ENCODE data around the gene HSDL2.
"Not testable (repeated sequence)": the region's sequence is repeated elsewhere in the genome, so short reads cannot be mapped to it uniquely, and the experiment has no call there.

Gene HSDL2

GRCh38 chr9:112369817-112370216, 10.1 kb upstream of the HSDL2 start:
- Histone ChIP-seq H3K27me3 (ENCODE audit: control insufficient read depth, insufficient read depth, low read length) (no peaks in the 10 kb centered on the region), H3K4me3 (ENCODE audit: low read length) (no peak overlapping the region), H3K36me3 (ENCODE audit: control insufficient read depth, insufficient read depth, low read length) (no peaks in the 10 kb centered on the region), H3K4me1 (ENCODE audit: control insufficient read depth, insufficient read depth, low read length) (no peaks in the 10 kb centered on the region), H3K9ac (ENCODE audit: low read length) (no peak overlapping the region), H3K9me3 (ENCODE audit: control insufficient read depth, low read length) (no peaks in the 10 kb centered on the region)

GRCh38 chr9:112371060-112371459, 8.8 kb upstream of the HSDL2 start:
- H3K4me3 ChIP-seq (ENCODE audit: low read length), result no peak overlapping the region
- no peaks in the 10 kb centered on the region for H3K4me1 ChIP-seq (ENCODE audit: control insufficient read depth, insufficient read depth, low read length)
- H3K9me3 ChIP-seq (ENCODE audit: control insufficient read depth, low read length), result no peaks in the 10 kb centered on the region
- no peak overlapping the region for H3K9ac ChIP-seq (ENCODE audit: low read length)
- no peaks in the 10 kb centered on the region for H3K27me3 ChIP-seq (ENCODE audit: control insufficient read depth, insufficient read depth, low read length)
- no peaks in the 10 kb centered on the region for H3K36me3 ChIP-seq (ENCODE audit: control insufficient read depth, insufficient read depth, low read length)

GRCh38 chr9:112373666-112374065, 6.2 kb upstream of the HSDL2 start:
- peaks cover 14% of the 10 kb centered on the region for H3K4me1 ChIP-seq (ENCODE audit: control insufficient read depth, insufficient read depth, low read length)
- not testable (repeated sequence) for H3K27me3 ChIP-seq (ENCODE audit: control insufficient read depth, insufficient read depth, low read length); H3K36me3 ChIP-seq (ENCODE audit: control insufficient read depth, insufficient read depth, low read length); H3K9ac ChIP-seq (ENCODE audit: low read length); H3K9me3 ChIP-seq (ENCODE audit: control insufficient read depth, low read length); H3K4me3 ChIP-seq (ENCODE audit: low read length)

GRCh38 chr9:112374232-112374631, 5.7 kb upstream of the HSDL2 start:
- H3K9me3 ChIP-seq (ENCODE audit: control insufficient read depth, low read length); H3K36me3 ChIP-seq (ENCODE audit: control insufficient read depth, insufficient read depth, low read length); H3K4me3 ChIP-seq (ENCODE audit: low read length); H3K27me3 ChIP-seq (ENCODE audit: control insufficient read depth, insufficient read depth, low read length); H3K9ac ChIP-seq (ENCODE audit: low read length): not testable (repeated sequence)
- H3K4me1 ChIP-seq (ENCODE audit: control insufficient read depth, insufficient read depth, low read length), result peaks cover 14% of the 10 kb centered on the region

- Histone ChIP-seq H3K4me3 (ENCODE audit: low read length) (no peak overlapping the region), H3K27me3 (ENCODE audit: control insufficient read depth, insufficient read depth, low read length) (no peaks in the 10 kb centered on the region), H3K36me3 (ENCODE audit: control insufficient read depth, insufficient read depth, low read length) (no peaks in the 10 kb centered on the region), H3K4me1 (ENCODE audit: control insufficient read depth, insufficient read depth, low read length) (peaks cover 14% of the 10 kb centered on the region), H3K9me3 (ENCODE audit: control insufficient read depth, low read length) (no peaks in the 10 kb centered on the region), H3K9ac (ENCODE audit: low read length) (no peak overlapping the region)
These were observed 4.5 kb upstream of the HSDL2 start for GRCh38 chr9:112375361-112375760.

GRCh38 chr9:112377087-112377486, 2.8 kb upstream of the HSDL2 start:
- no peak overlapping the region for H3K4me3 ChIP-seq (ENCODE audit: low read length)
- no peak overlapping the region for H3K9ac ChIP-seq (ENCODE audit: low read length)

GRCh38 chr9:112377684-112378327, 2.1 kb upstream of the HSDL2 start:
- Histone ChIP-seq H3K27me3 (ENCODE audit: control insufficient read depth, insufficient read depth, low read length) (no peaks in the 10 kb centered on the region), H3K4me1 (ENCODE audit: control insufficient read depth, insufficient read depth, low read length) (peaks cover 14% of the 10 kb centered on the region), H3K4me3 (ENCODE audit: low read length) (no peak overlapping the region), H3K9me3 (ENCODE audit: control insufficient read depth, low read length) (no peaks in the 10 kb centered on the region), H3K36me3 (ENCODE audit: control insufficient read depth, insufficient read depth, low read length) (no peaks in the 10 kb centered on the region), H3K9ac (ENCODE audit: low read length) (peak overlapping the region; percentile 95)

More at GRCh38 chr9:112377087-112377486, 2.8 kb upstream of the HSDL2 start:
- no peaks in the 10 kb centered on the region for H3K9me3 ChIP-seq (ENCODE audit: control insufficient read depth, low read length)
- H3K36me3 ChIP-seq (ENCODE audit: control insufficient read depth, insufficient read depth, low read length), result no peaks in the 10 kb centered on the region
- H3K27me3 ChIP-seq (ENCODE audit: control insufficient read depth, insufficient read depth, low read length), result no peaks in the 10 kb centered on the region
- H3K4me1 ChIP-seq (ENCODE audit: control insufficient read depth, insufficient read depth, low read length), result peaks cover 14% of the 10 kb centered on the region

GRCh38 chr9:112378328-112379176, 1.4 kb upstream of the HSDL2 start:
- peaks cover 14% of the 10 kb centered on the region for H3K4me1 ChIP-seq (ENCODE audit: control insufficient read depth, insufficient read depth, low read length)
- no peaks in the 10 kb centered on the region for H3K36me3 ChIP-seq (ENCODE audit: control insufficient read depth, insufficient read depth, low read length)
- no peaks in the 10 kb centered on the region for H3K27me3 ChIP-seq (ENCODE audit: control insufficient read depth, insufficient read depth, low read length)
- H3K9me3 ChIP-seq (ENCODE audit: control insufficient read depth, low read length), result no peaks in the 10 kb centered on the region
- peak overlapping the region; percentile 94 for H3K4me3 ChIP-seq (ENCODE audit: low read length)
- H3K9ac ChIP-seq (ENCODE audit: low read length), result peak overlapping the region; percentile 95

- Histone ChIP-seq H3K9ac (ENCODE audit: low read length) (peak overlapping the region; percentile 95), H3K4me1 (ENCODE audit: control insufficient read depth, insufficient read depth, low read length) (peaks cover 18% of the 10 kb centered on the region), H3K27me3 (ENCODE audit: control insufficient read depth, insufficient read depth, low read length) (no peaks in the 10 kb centered on the region), H3K9me3 (ENCODE audit: control insufficient read depth, low read length) (no peaks in the 10 kb centered on the region), H3K36me3 (ENCODE audit: control insufficient read depth, insufficient read depth, low read length) (no peaks in the 10 kb centered on the region), H3K4me3 (ENCODE audit: low read length) (peak overlapping the region; percentile 94)
These were observed 469 bp upstream of the HSDL2 start for GRCh38 chr9:112379177-112380101.

GRCh38 chr9:112380825-112381221, 915 bp downstream of the HSDL2 start:
- Histone ChIP-seq H3K4me3 (ENCODE audit: low read length) (peak overlapping the region; percentile 37), H3K4me1 (ENCODE audit: control insufficient read depth, insufficient read depth, low read length) (peaks cover 19% of the 10 kb centered on the region), H3K9ac (ENCODE audit: low read length) (peak overlapping the region; percentile 77), H3K9me3 (ENCODE audit: control insufficient read depth, low read length) (no peaks in the 10 kb centered on the region), H3K36me3 (ENCODE audit: control insufficient read depth, insufficient read depth, low read length) (no peaks in the 10 kb centered on the region), H3K27me3 (ENCODE audit: control insufficient read depth, insufficient read depth, low read length) (no peaks in the 10 kb centered on the region)

GRCh38 chr9:112382066-112382465, 2.2 kb downstream of the HSDL2 start:
- Histone ChIP-seq H3K27me3 (ENCODE audit: control insufficient read depth, insufficient read depth, low read length) (no peaks in the 10 kb centered on the region), H3K36me3 (ENCODE audit: control insufficient read depth, insufficient read depth, low read length) (no peaks in the 10 kb centered on the region), H3K9ac (ENCODE audit: low read length) (no peak overlapping the region), H3K9me3 (ENCODE audit: control insufficient read depth, low read length) (no peaks in the 10 kb centered on the region), H3K4me3 (ENCODE audit: low read length) (no peak overlapping the region), H3K4me1 (ENCODE audit: control insufficient read depth, insufficient read depth, low read length) (peaks cover 19% of the 10 kb centered on the region)
